IMR-90 (cell line): Measurements from ENCODE around the gene ZNF559. TPM values are rescaled to one million over a fixed set of nuclear protein-coding genes. Genes with fewer than 3 reads are reported as not detected.

Source experiments
- ATAC-seq: fragments of 200-7000 bp; cut with Tn5 transposase; 2 replicates; pipeline ENCODE4 v1.9.1; 2020; ENCODE audit warnings: low read depth, mild to moderate bottlenecking, moderate library complexity
- BruUV-seq: library from RNA; stranded (reverse); fragments of 400-500 nt; replicated peaks from 2 replicates; lab custom pipeline; 2021; lab: Mats Ljungman, UMichigan
- CTCF ChIA-PET: fragments of 300-600 bp; formaldehyde crosslinking; extraction: SDS; loops from one replicate; lab custom pipeline; 2021; ENCODE audit warnings: antibody characterized with exemption; lab: Yijun Ruan, JAX
- POLR2A ChIA-PET: fragments of 300-600 bp; sonication (Branson Sonifier 250); formaldehyde crosslinking; loops from one replicate; lab custom pipeline; 2022; ENCODE audit warnings: antibody characterized with exemption; ENCODE audit not compliant: unreplicated experiment; lab: Charles Lee
- DNase-seq: peaks from one replicate; pipeline ENCODE4 v3.0.0; 2013
- H2AFZ ChIP-seq: replicated peaks from 2 replicates; pipeline ENCODE3; 2013; ENCODE audit warnings: low read length, mild to moderate bottlenecking; ENCODE audit not compliant: poor library complexity
- H2AK5ac ChIP-seq: 2 replicates; pipeline ENCODE4 v1.6.1; 2013; ENCODE audit warnings: low read depth, low read length, inconsistent platforms
- H2AK9ac ChIP-seq: replicated peaks from 2 replicates; pipeline ENCODE3; 2013; ENCODE audit warnings: mild to moderate bottlenecking, low read depth, low read length, moderate library complexity; ENCODE audit not compliant: poor library complexity
- H2BK120ac ChIP-seq: 2 replicates; pipeline ENCODE4 v1.6.1; 2013; ENCODE audit warnings: low read depth, low read length, inconsistent platforms
- H2BK15ac ChIP-seq: 3 replicates; pipeline ENCODE4 v1.6.1; 2013; ENCODE audit warnings: low read depth, low read length, inconsistent platforms
- H2BK20ac ChIP-seq: 2 replicates; pipeline ENCODE4 v1.6.1; 2013; ENCODE audit warnings: low read depth, mild to moderate bottlenecking, inconsistent platforms, low read length, moderate library complexity
- H2BK5ac ChIP-seq: 2 replicates; pipeline ENCODE4 v1.6.1; 2013; ENCODE audit warnings: mild to moderate bottlenecking, low read depth, low read length, inconsistent platforms; ENCODE audit not compliant: poor library complexity, severe bottlenecking
- H3K14ac ChIP-seq: replicated peaks from 2 replicates; pipeline ENCODE4 v1.6.1; 2013; ENCODE audit warnings: low read depth, low read length, inconsistent platforms
- H3K18ac ChIP-seq: 2 replicates; pipeline ENCODE4 v1.6.1; 2013; ENCODE audit warnings: low read depth, low read length, control low read depth
- H3K23ac ChIP-seq: 2 replicates; pipeline ENCODE4 v1.6.1; 2013; ENCODE audit warnings: low read depth, low read length, inconsistent platforms
- H3K27ac ChIP-seq: 2 replicates; pipeline ENCODE4 v1.5.1; 2013; ENCODE audit warnings: mild to moderate bottlenecking, control low read depth, low read length; ENCODE audit not compliant: insufficient read depth
- H3K27me3 ChIP-seq: 2 replicates; pipeline ENCODE4 v1.6.1; 2013; ENCODE audit warnings: low read length; ENCODE audit not compliant: control insufficient read depth, insufficient read depth
- H3K36me3 ChIP-seq: 2 replicates; pipeline ENCODE4 v1.6.1; 2013; ENCODE audit warnings: low read length, mixed read lengths; ENCODE audit not compliant: control insufficient read depth, insufficient read depth
- H3K4ac ChIP-seq: 2 replicates; pipeline ENCODE4 v1.6.1; 2013; ENCODE audit warnings: low read depth, low read length, inconsistent platforms
- H3K4me1 ChIP-seq: 2 replicates; pipeline ENCODE4 v1.6.1; 2013; ENCODE audit warnings: low read length, mixed read lengths; ENCODE audit not compliant: control insufficient read depth, insufficient read depth
- H3K4me2 ChIP-seq: 2 replicates; pipeline ENCODE4 v1.6.1; 2013; ENCODE audit warnings: low read depth, mild to moderate bottlenecking, control low read depth, low read length, moderate library complexity
- H3K4me3 ChIP-seq: 2 replicates; pipeline ENCODE4 v1.5.1; 2013; ENCODE audit warnings: low read depth, mild to moderate bottlenecking, control low read depth, low read length, moderate library complexity; ENCODE audit not compliant: insufficient read depth
- H3K56ac ChIP-seq: 2 replicates; pipeline ENCODE4 v1.6.1; 2013; ENCODE audit warnings: low read length, inconsistent platforms; ENCODE audit not compliant: insufficient read depth; ENCODE audit errors: extremely low read depth
- H3K79me1 ChIP-seq, 2 experiments: 2 replicates each; pipeline ENCODE4 v1.6.1; 2013; ENCODE audit warnings: low read length in 2 of 2, inconsistent platforms in 1 of 2, low read depth in 1 of 2
- H3K9ac ChIP-seq: 2 replicates; pipeline ENCODE4 v1.6.1; 2013; ENCODE audit warnings: low read depth, low read length, control low read depth
- H3K9me1 ChIP-seq: 2 replicates; pipeline ENCODE4 v1.6.1; 2013; ENCODE audit warnings: low read length, inconsistent platforms; ENCODE audit not compliant: insufficient read depth
- H3K9me3 ChIP-seq: 2 replicates; pipeline ENCODE4 v1.6.1; 2013; ENCODE audit warnings: low read length; ENCODE audit not compliant: control insufficient read depth, insufficient read depth
- H4K20me1 ChIP-seq: 2 replicates; pipeline ENCODE4 v1.6.1; 2013; ENCODE audit warnings: low read length, inconsistent platforms; ENCODE audit not compliant: insufficient read depth
- H4K5ac ChIP-seq: 2 replicates; pipeline ENCODE4 v1.6.1; 2013; ENCODE audit warnings: mild to moderate bottlenecking, low read depth, low read length, control low read depth
- H4K8ac ChIP-seq, 2 experiments: 2 replicates each; pipeline ENCODE4 v1.6.1; 2013; ENCODE audit warnings: low read depth in 2 of 2, low read length in 2 of 2, control low read depth in 1 of 2, inconsistent platforms in 1 of 2
- H4K91ac ChIP-seq: 2 replicates; pipeline ENCODE4 v1.6.1; 2013; ENCODE audit warnings: low read depth, low read length, inconsistent platforms; ENCODE audit not compliant: insufficient read depth
- FOS ChIP-seq: fragments of 150-350 bp; IDR thresholded peaks from 2 replicates; pipeline ENCODE4 v1.6.1; 2016; ENCODE audit warnings: low read depth, low read length
- MAFK ChIP-seq: IDR thresholded peaks from 2 replicates; pipeline ENCODE4 v1.6.1; 2012; ENCODE audit warnings: low read depth, low read length, improper control_type of control experiment
- WGBS, 2 experiments: methylation state at CpG; one replicate each; pipeline versions ENCODE4 v1.1.5 to v1.1.7; 2013; ENCODE audit warnings: missing lambda C conversion rate in 2 of 2; ENCODE audit not compliant: insufficient read length in 1 of 2; ENCODE audit errors: extremely low coverage in 2 of 2; 5-methylcytosine and 5-hydroxymethylcytosine counted together
- dilution Hi-C: fragments of 300-500 bp; cut with HindIII; formaldehyde crosslinking; loops from one replicate; pipeline ENCODE4 v1.14.3; 2018; ENCODE audit warnings: low sequenced_read_pairs; ENCODE audit not compliant: unreplicated experiment
- in situ Hi-C: fragments of 300-500 bp; cut with MboI; formaldehyde crosslinking; loops from 3 replicates; pipeline ENCODE4 v1.14.3; 2019; ENCODE audit warnings: low sequenced_read_pairs, inconsistent platforms, mixed read lengths
- intact Hi-C: fragments of 100-400 bp; cut with micrococcal nuclease; formaldehyde crosslinking; loops from 2 replicates; pipeline ENCODE4 v1.10.0; 2022
- polyA plus RNA-seq, 3 experiments: library from polyadenylated mRNA; depleted of rRNA; stranded (reverse); fragments of >200 nt; gene quantifications; 2 replicates each; pipeline ENCODE4 v1.2.3, GENCODE V29; 2012; ENCODE audit warnings: low replicate concordance in 1 of 3
- total RNA-seq: library from RNA; depleted of rRNA; stranded (reverse); fragments of >200 nt; gene quantifications from 2 replicates; pipeline ENCODE4 v1.2.3, GENCODE V29; 2012

The ZNF559 gene
- total and polyA plus RNA-seq, 2 of the 4 experiments (the other 2 are of a cell fraction) = 8.8 to 9.9 TPM

GRCh38 chr19:9348253-9348652 is 24.3 kb downstream of the ZNF559 start:
- H3K27ac ChIP-seq = no peak overlapping the region
- H4K8ac ChIP-seq = no peak overlapping the region

More at GRCh38 chr19:9348253-9348652, 24.3 kb downstream of the ZNF559 start:
- BruUV-seq = no TSS peak
- no peak overlapping the region for H3K9ac ChIP-seq
- dilution Hi-C loops (no loop called here), intact Hi-C loops (no loop called here), in situ Hi-C loops (no loop called here)
- no peak overlapping the region for H2BK120ac ChIP-seq
- H4K20me1 ChIP-seq = no peaks in the 10 kb centered on the region
- H4K5ac ChIP-seq = no peak overlapping the region
- H3K9me1 ChIP-seq = no peaks in the 10 kb centered on the region
- no peak overlapping the region for H3K18ac ChIP-seq
- WGBS, 2 experiments = no CpG with 5 or more reads among the region's 3 CpGs
- H3K27me3 ChIP-seq = no peaks in the 10 kb centered on the region
- H3K9me3 ChIP-seq = peaks cover 54% of the 10 kb centered on the region
- H3K36me3 ChIP-seq = 0 out of 2 replicates have a peak, but pooled peaks cover 3% of the 10 kb centered on the region
- no peak overlapping the region for H2BK15ac ChIP-seq
- POLR2A ChIA-PET = no interaction called here
- no peak overlapping the region for H3K4ac ChIP-seq
- H3K56ac ChIP-seq = no peak overlapping the region
- H2BK5ac ChIP-seq = no peak overlapping the region
- no peak for DNase-seq
- H3K79me1 ChIP-seq = no peaks in the 10 kb centered on the region
- no peak overlapping the region for H2AK5ac ChIP-seq
- H3K4me3 ChIP-seq = no peak overlapping the region
- no peak overlapping the region for H3K23ac ChIP-seq
- H3K4me2 ChIP-seq = no peak overlapping the region
- no peak overlapping the region for H2AFZ ChIP-seq
- CTCF ChIA-PET = no interaction called here
- no peak overlapping the region for H4K91ac ChIP-seq
- H2AK9ac ChIP-seq = no peak overlapping the region
- ATAC-seq = no peak
- H3K14ac ChIP-seq = no peak overlapping the region
- no peak overlapping the region for H2BK20ac ChIP-seq
- TF ChIP-seq MAFK (peak; percentile 42; the same call in 1 of the 2 replicates), FOS (no peak)
- no peaks in the 10 kb centered on the region for H3K4me1 ChIP-seq
